Naive thymus-derived CD4-positive, alpha-beta T cell (primary cell): Measurements from ENCODE around the gene PANK4. TPM values are rescaled to one million over a fixed set of nuclear protein-coding genes. Genes with fewer than 3 reads are reported as not detected.

Source experiments
- ATAC-seq: fragments of 150-1000 bp; cut with Tn5 transposase; 2 replicates; pipeline ENCODE4 v1.10.0; 2021; ENCODE audit warnings: mild to moderate bottlenecking, moderate library complexity
- CTCF ChIA-PET: fragments of 350-600 bp; sonication (Branson Sonifier 250); formaldehyde crosslinking; loops from one replicate; lab custom pipeline; 2021; ENCODE audit warnings: antibody characterized with exemption; lab: Charles Lee
- POLR2A ChIA-PET: fragments of 350-600 bp; sonication (Branson Sonifier 250); formaldehyde crosslinking; loops from one replicate; lab custom pipeline; 2021; ENCODE audit warnings: antibody characterized with exemption, inconsistent platforms; lab: Charles Lee
- DNase-seq, 9 donors: peaks; one replicate each; pipeline versions ENCODE4 v3.0.0 to v3.0.0-alpha.2; 2020 to 2022; ENCODE audit warnings: mixed read lengths in 1 of 9
- H3K27ac ChIP-seq: one replicate; pipeline ENCODE4 v1.7.0; 2013; ENCODE audit warnings: mild to moderate bottlenecking, low read depth, low read length, moderate library complexity
- H3K27me3 ChIP-seq, 2 donors: one replicate each; pipeline ENCODE4 v1.7.0; 2013; ENCODE audit warnings: low read length in 2 of 2, mild to moderate bottlenecking in 2 of 2, moderate library complexity in 2 of 2; ENCODE audit not compliant: control insufficient read depth in 2 of 2, insufficient read depth in 2 of 2
- H3K36me3 ChIP-seq, 3 experiments: 1 replicate in 2 of 3; 2 replicates in 1 of 3; pipeline ENCODE4 v1.7.0; 2013; ENCODE audit warnings: low read length in 3 of 3, mild to moderate bottlenecking in 3 of 3, moderate library complexity in 1 of 3; ENCODE audit not compliant: insufficient read depth in 3 of 3, control insufficient read depth in 2 of 3
- H3K4me1 ChIP-seq, 2 donors: one replicate each; pipeline ENCODE4 v1.7.0; 2013; ENCODE audit warnings: low read length in 2 of 2, mild to moderate bottlenecking in 2 of 2, moderate library complexity in 1 of 2; ENCODE audit not compliant: control insufficient read depth in 2 of 2, insufficient read depth in 2 of 2
- H3K4me3 ChIP-seq: 2 replicates; pipeline ENCODE4 v1.7.0; 2013; ENCODE audit warnings: mild to moderate bottlenecking, low read length
- H3K9me3 ChIP-seq, 3 experiments: 1 replicate in 2 of 3; 2 replicates in 1 of 3; pipeline ENCODE4 v1.7.0; 2013; ENCODE audit warnings: low read length in 3 of 3; ENCODE audit not compliant: control insufficient read depth in 2 of 3
- H3K27ac Mint-ChIP-seq, 9 donors: one replicate each; pipeline ENCODE4 v1.8.0; 2020 to 2022; ENCODE audit warnings: mixed read lengths in 9 of 9, mild to moderate bottlenecking in 8 of 9, moderate library complexity in 5 of 9, inconsistent platforms in 2 of 9
- H3K27me3 Mint-ChIP-seq, 5 donors: one replicate each; pipeline ENCODE4 v1.8.0; 2021 to 2022; ENCODE audit warnings: mixed read lengths in 5 of 5, mild to moderate bottlenecking in 1 of 5
- H3K36me3 Mint-ChIP-seq, 5 donors: one replicate each; pipeline ENCODE4 v1.8.0; 2020 to 2022; ENCODE audit warnings: mixed read lengths in 5 of 5, mild to moderate bottlenecking in 3 of 5, inconsistent platforms in 1 of 5
- H3K4me1 Mint-ChIP-seq, 7 donors: one replicate each; pipeline ENCODE4 v1.8.0; 2020 to 2022; ENCODE audit warnings: mixed read lengths in 7 of 7, mild to moderate bottlenecking in 3 of 7, inconsistent platforms in 1 of 7
- H3K4me3 Mint-ChIP-seq, 10 donors: one replicate each; pipeline ENCODE4 v1.8.0; 2020 to 2022; ENCODE audit warnings: mild to moderate bottlenecking in 10 of 10, mixed read lengths in 10 of 10, moderate library complexity in 6 of 10, inconsistent platforms in 2 of 10
- H3K9me3 Mint-ChIP-seq, 11 donors: one replicate each; pipeline ENCODE4 v1.8.0; 2020 to 2022; ENCODE audit warnings: mixed read lengths in 11 of 11, mild to moderate bottlenecking in 4 of 11, inconsistent platforms in 1 of 11, moderate library complexity in 1 of 11
- intact Hi-C, 2 donors: fragments of 100-400 bp; cut with micrococcal nuclease; formaldehyde crosslinking; loops; one replicate each; pipeline ENCODE4 v1.15.1; 2023
- polyA plus RNA-seq, 2 donors: library from polyadenylated mRNA; unstranded; fragments of 300-500 nt; fragmentation: Illumina TruSeq; gene quantifications; one replicate each; pipeline ENCODE4 v1.2.3, GENCODE V29; 2021
- total RNA-seq, 6 experiments: library from RNA in 5 of 6; stranded (reverse) in 5 of 6; gene quantifications; 1 replicate in 5 of 6; 2 replicates in 1 of 6; pipeline ENCODE4 v1.2.3 and lab custom pipeline; 2021 to 2026

Gene PANK4
- total and polyA plus RNA-seq, 7 experiments from 2014 or later, result 12.7 to 91.2 (median 64.4) TPM

GRCh38 chr1:2547210-2548067 is 21.0 kb upstream of the PANK4 start:
- Histone ChIP-seq H3K4me3 (peak overlapping the region; percentile 88), H3K27me3 (no peaks in the 10 kb centered on the region), H3K27ac (peak overlapping the region; percentile 97), H3K4me1 (peaks cover 18 to 33% of the 10 kb centered on the region in 2 donors), H3K9me3 (no peaks in the 10 kb centered on the region), H3K36me3 (no peaks in the 10 kb centered on the region)
- POLR2A ChIA-PET, result interaction anchor here (0.5 to 11.7 kb wide), 18 partner anchors 9 to 352 kb away, joined by 3 to 294 read pairs (median 8); partner anchors contain the start of genes FAAP20, HES5, MORN1 and PANK4
- DNase-seq (peak in 5 of 9 donors; percentile 50 to 63 (median 54)), ATAC-seq (peak; percentile 12)
- peak overlapping the region; percentile 85 to 99 (median 97) for H3K27ac Mint-ChIP-seq
- peaks cover 0 to 2% (median 0%) of the 10 kb centered on the region in 5 donors for H3K36me3 Mint-ChIP-seq
- H3K4me3 Mint-ChIP-seq, result peak overlapping the region; percentile 87 to 97 (median 94)
- H3K9me3 Mint-ChIP-seq, result no peaks in the 10 kb centered on the region
- intact Hi-C loops, result loop anchor here (1.0 to 5.0 kb wide), 14 partner anchors 9 to 415 kb away; partner anchors contain the start of genes PANK4 (in 2 of the 2), TNFRSF14 (in 2 of the 2) and PRXL2B (in 1 of the 2)
- peaks cover 0 to 34% (median 18%) of the 10 kb centered on the region in 7 donors for H3K4me1 Mint-ChIP-seq
- peaks cover 0 to 4% (median 0%) of the 10 kb centered on the region in 5 donors for H3K27me3 Mint-ChIP-seq
- CTCF ChIA-PET, result interaction anchor here (0.6 to 3.6 kb wide), 13 partner anchors 9 to 352 kb away, joined by 3 to 32 read pairs (median 7); partner anchors contain the start of genes FAAP20, PANK4, PEX10 and PRXL2B

GRCh38 chr1:2546515-2547209 is 20.3 kb upstream of the PANK4 start:
- H3K4me3 Mint-ChIP-seq, result peak overlapping the region; percentile 87 to 97 (median 94)
- Histone ChIP-seq H3K4me1 (peaks cover 18 to 33% of the 10 kb centered on the region in 2 donors), H3K9me3 (no peaks in the 10 kb centered on the region), H3K4me3 (peak overlapping the region; percentile 88), H3K36me3 (no peaks in the 10 kb centered on the region), H3K27me3 (no peaks in the 10 kb centered on the region), H3K27ac (peak overlapping the region; percentile 97)
- peaks cover 0 to 11% (median 0%) of the 10 kb centered on the region in 5 donors for H3K27me3 Mint-ChIP-seq
- peak; percentile 66 for ATAC-seq
- ChIA-PET CTCF (interaction anchor here (0.6 to 3.6 kb wide), 11 partner anchors 10 to 352 kb away, joined by 3 to 32 read pairs (median 9); partner anchors contain the start of genes FAAP20, PANK4, PEX10 and PRXL2B), POLR2A (interaction anchor here (0.8 to 11.7 kb wide), 15 partner anchors 9 to 351 kb away, joined by 3 to 294 read pairs (median 13); partner anchors contain the start of genes FAAP20, HES5, MORN1 and PANK4)
- H3K36me3 Mint-ChIP-seq, result peaks cover 0 to 2% (median 0%) of the 10 kb centered on the region in 5 donors
- H3K9me3 Mint-ChIP-seq, result no peaks in the 10 kb centered on the region
- H3K27ac Mint-ChIP-seq, result peak overlapping the region; percentile 85 to 99 (median 97)
- DNase-seq, result peak; percentile 70 to 90 (median 86)
- intact Hi-C loops, result loop anchor here (1.0 to 5.0 kb wide), 11 partner anchors 20 to 637 kb away; partner anchors contain the start of genes MORN1 (in 2 of the 2), RER1 (in 2 of the 2), PANK4 (in 1 of the 2) and PRXL2B (in 1 of the 2)
- peaks cover 0 to 38% (median 18%) of the 10 kb centered on the region in 7 donors for H3K4me1 Mint-ChIP-seq

DNA sequence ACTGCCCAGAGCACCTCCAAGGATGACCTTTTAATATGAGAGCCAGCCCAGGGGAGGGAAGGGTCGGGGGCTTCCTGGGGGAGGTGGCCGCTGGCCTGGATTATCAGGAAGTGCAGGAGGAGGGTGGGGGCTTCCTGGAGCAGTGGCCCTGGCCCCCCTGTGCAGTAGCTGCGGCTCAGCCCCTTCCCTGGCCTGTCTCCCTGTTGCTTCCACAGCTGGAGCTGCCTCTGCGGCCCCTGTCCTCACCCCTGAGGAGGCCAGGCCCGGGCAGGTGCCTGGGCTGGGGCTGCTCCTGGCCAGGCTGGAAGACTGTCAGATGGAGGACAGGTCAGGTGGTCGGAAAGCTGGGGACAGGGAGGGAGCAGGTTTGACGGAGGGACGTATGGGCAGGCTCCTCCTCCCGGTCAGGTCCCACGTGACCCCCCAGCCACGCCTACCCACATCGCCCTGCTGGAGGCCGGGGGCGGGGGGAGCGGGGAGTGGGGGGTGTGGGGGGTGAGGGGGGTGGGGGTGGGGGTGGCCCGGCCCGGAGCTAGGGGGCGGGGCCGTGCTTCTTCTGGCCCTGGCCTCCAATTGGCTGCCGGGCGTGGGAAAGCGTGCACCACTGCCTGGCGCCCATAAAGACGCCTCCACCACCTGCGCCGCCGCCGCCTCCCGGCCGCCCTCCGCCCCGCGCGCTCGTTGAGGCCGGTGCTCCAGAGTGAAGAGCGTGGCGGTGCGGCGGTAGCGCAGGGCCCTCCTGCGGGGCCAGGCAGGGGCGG is 19.5 kb upstream of the PANK4 start:
- peak overlapping the region; percentile 97 for H3K27ac ChIP-seq
- CTCF ChIA-PET, result interaction anchor here (0.7 to 3.6 kb wide), 4 partner anchors 22 to 130 kb away, joined by 3 to 32 read pairs (median 13); partner anchors contain the start of gene PRXL2B
- POLR2A ChIA-PET, result interaction anchor here (0.8 to 11.7 kb wide), 10 partner anchors 10 to 357 kb away, joined by 3 to 294 read pairs (median 10); partner anchors contain the start of genes HES5, PANK4, PEX10 and PRXL2B
- intact Hi-C loops, result loop anchor here (1.0 to 5.0 kb wide), 8 partner anchors 97 to 637 kb away; partner anchors contain the start of genes MORN1 (in 2 of the 2) and RER1 (in 2 of the 2)
- H3K4me1 Mint-ChIP-seq, result peaks cover 0 to 41% (median 18%) of the 10 kb centered on the region in 7 donors
- H3K36me3 Mint-ChIP-seq, result peaks cover 0 to 2% (median 0%) of the 10 kb centered on the region in 5 donors
- H3K9me3 ChIP-seq, result no peaks in the 10 kb centered on the region
- H3K36me3 ChIP-seq, result no peaks in the 10 kb centered on the region
- ATAC-seq (peak; percentile 74), DNase-seq (peak; percentile 83 to 91 (median 86))
- H3K27me3 Mint-ChIP-seq, result peaks cover 0 to 16% (median 0%) of the 10 kb centered on the region in 5 donors
- H3K4me1 ChIP-seq, result peaks cover 18 to 40% of the 10 kb centered on the region in 2 donors
- H3K27ac Mint-ChIP-seq, result peak overlapping the region in 8 of 9 donors; percentile 28 to 98 (median 97)
- H3K4me3 Mint-ChIP-seq, result peak overlapping the region; percentile 27 to 97 (median 94)
- no peaks in the 10 kb centered on the region for H3K27me3 ChIP-seq
- H3K4me3 ChIP-seq, result peak overlapping the region; percentile 88
- no peaks in the 10 kb centered on the region for H3K9me3 Mint-ChIP-seq

- Mint-ChIP-seq H3K27ac (peak overlapping the region in 7 of 9 donors; percentile 23 to 97 (median 69)), H3K9me3 (no peaks in the 10 kb centered on the region), H3K4me3 (peak overlapping the region in 3 of 10 donors; percentile 14 to 59 (median 35)), H3K27me3 (peaks cover 0 to 16% (median 0%) of the 10 kb centered on the region in 5 donors), H3K4me1 (peaks cover 0 to 40% (median 18%) of the 10 kb centered on the region in 7 donors), H3K36me3 (peaks cover 0 to 2% (median 0%) of the 10 kb centered on the region in 5 donors)
- ATAC-seq, result no peak
- DNase-seq, result peak in 1 of 9 donors; percentile 32
- Histone ChIP-seq H3K9me3 (no peaks in the 10 kb centered on the region), H3K4me3 (no peak overlapping the region), H3K27me3 (no peaks in the 10 kb centered on the region), H3K4me1 (peaks cover 18 to 40% of the 10 kb centered on the region in 2 donors), H3K27ac (peak overlapping the region; percentile 75), H3K36me3 (no peaks in the 10 kb centered on the region)
- ChIA-PET POLR2A (interaction anchor here (0.8 to 11.7 kb wide), 9 partner anchors 11 to 356 kb away, joined by 3 to 294 read pairs (median 4); partner anchors contain the start of genes HES5, PANK4, PEX10 and PRXL2B), CTCF (interaction anchor here (1.0 to 3.6 kb wide), 3 partner anchors 18 to 41 kb away, joined by 3 to 21 read pairs (median 5); partner anchors contain the start of genes PANK4 and PRXL2B)
- intact Hi-C loops, result loop anchor here in 1 of 2 donors (5.0 kb wide), 1 partner anchor 243 kb away; no protein-coding TSS in a partner anchor
Observed at GRCh38 chr1:2544875-2545640, 18.7 kb upstream of the PANK4 start.
